ENCODE measurements around the gene PPIL3.

Gene PPIL3

DNA sequence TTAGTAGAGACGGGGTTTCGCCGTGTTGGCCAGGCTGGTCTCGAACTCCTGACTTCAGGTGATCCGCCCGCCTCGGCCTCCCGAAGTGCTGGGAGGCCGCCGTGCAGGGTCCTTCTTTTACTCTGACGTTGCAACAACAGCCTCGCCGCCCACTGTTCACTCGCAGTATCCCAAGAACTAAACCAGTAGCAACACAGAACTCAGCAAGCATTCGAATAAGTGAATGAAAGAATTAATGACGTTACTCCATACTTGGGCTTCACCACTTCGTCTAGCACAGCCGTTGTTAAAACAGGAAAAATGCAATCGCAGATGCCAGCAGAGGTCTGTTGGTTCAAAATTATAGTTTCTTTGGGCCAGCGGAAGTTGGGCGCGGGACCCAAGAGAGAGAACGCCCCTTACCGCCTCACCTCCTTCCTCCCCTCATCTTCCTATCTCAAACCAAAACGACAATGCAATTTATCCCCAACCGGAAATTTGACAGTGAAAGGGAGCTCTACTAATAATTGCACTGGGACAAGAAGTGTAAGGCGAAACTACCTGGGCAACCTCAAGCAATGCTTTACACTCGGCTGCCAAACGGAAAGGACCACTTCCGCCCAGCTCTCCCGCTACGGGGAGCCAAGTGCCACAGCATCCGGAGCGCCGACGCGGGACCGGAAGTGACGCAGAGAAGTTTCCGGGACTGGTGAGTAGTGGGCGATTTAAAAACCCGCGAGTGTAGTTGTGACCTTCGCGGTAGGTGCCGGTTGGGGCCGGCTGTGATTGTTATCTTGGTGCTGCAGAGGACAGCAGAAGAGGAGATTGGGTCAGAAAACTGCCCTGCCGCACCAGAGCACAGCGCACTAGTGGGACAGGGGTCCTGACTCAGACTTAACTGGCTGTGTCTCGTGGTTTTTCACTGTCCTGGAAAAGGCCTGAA lies at the start of gene PPIL3, which contains the start of gene NIF3L1:
Gene PPIL3 (minus strand): TSS at position 374 of the 922 bp plus-strand sequence. CDS start 1,462 bp downstream, outside the sequence.
Gene NIF3L1 (plus strand): TSS at position 668 of the 922 bp plus-strand sequence. CDS start 2,573 bp downstream, outside the sequence.
- TF ChIP-seq, protein P1, sequence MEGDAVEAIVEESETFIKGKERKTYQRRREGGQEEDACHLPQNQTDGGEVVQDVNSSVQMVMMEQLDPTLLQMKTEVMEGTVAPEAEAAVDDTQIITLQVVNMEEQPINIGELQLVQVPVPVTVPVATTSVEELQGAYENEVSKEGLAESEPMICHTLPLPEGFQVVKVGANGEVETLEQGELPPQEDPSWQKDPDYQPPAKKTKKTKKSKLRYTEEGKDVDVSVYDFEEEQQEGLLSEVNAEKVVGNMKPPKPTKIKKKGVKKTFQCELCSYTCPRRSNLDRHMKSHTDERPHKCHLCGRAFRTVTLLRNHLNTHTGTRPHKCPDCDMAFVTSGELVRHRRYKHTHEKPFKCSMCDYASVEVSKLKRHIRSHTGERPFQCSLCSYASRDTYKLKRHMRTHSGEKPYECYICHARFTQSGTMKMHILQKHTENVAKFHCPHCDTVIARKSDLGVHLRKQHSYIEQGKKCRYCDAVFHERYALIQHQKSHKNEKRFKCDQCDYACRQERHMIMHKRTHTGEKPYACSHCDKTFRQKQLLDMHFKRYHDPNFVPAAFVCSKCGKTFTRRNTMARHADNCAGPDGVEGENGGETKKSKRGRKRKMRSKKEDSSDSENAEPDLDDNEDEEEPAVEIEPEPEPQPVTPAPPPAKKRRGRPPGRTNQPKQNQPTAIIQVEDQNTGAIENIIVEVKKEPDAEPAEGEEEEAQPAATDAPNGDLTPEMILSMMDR (IDR thresholded peaks at IDR 0.05; ENCODE audit: unreplicated experiment in 3 of 3), result peak in 1 of 3 experiments; percentile 5
- Mint-ChIP-seq H3K9me3 (no peaks in the 10 kb centered on the region), H3K4me1 (peaks cover 42% of the 10 kb centered on the region), H3K4me3 (peak within 1 kb of the TSS; percentile 90 to 99 (median 93)), H3K27ac (peak within 1 kb of the TSS; percentile 98 to 99 (median 98)), H3K27me3 (ENCODE audit: low read depth) (no peaks in the 10 kb centered on the region), H3K36me3 (ENCODE audit: low read depth) (peaks cover 18% of the 10 kb centered on the region)

DNA sequence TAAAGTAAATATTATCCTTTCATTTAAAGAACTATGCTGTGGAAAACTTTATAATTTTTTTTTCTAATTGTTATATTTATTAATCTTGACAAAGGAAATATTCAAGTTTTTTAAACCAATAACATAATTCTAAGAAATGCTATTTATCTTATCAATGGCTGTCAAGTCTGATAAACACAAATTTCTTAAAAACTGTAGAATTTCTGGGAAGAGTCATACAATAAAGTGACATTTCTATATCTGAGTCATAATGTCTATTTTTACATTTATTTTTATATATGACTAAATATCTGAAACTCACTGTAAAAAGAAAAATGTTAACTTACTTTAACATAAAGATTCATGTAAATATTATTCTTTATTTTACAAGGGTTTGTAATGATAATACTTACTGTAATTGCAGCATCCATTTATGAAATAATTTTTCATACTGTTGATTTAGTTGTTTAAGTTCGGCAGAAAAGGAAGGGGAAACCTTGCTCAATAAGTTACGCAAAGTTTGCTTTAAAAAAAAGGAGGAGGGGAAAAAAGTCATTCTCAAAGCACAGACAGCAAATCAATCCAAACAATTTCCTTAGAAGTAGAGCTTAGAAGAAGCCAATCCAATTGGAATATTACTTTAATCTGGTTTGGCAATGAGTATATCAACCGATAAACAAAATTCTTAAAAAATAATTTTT lies 42.2 kb upstream of the PPIL3 start:
- no peaks in the 10 kb centered on the region for H3K27me3 Mint-ChIP-seq (ENCODE audit: low read depth)
- peaks cover 39% of the 10 kb centered on the region for H3K36me3 Mint-ChIP-seq (ENCODE audit: low read depth)
- no peaks in the 10 kb centered on the region for H3K4me1 Mint-ChIP-seq
- TF ChIP-seq, protein P1 (IDR thresholded peaks at IDR 0.05; ENCODE audit: unreplicated experiment in 3 of 3), result no peak
- H3K27ac Mint-ChIP-seq, result no peak overlapping the region
- H3K9me3 Mint-ChIP-seq, result no peaks in the 10 kb centered on the region
- H3K4me3 Mint-ChIP-seq, result no peak overlapping the region

DNA sequence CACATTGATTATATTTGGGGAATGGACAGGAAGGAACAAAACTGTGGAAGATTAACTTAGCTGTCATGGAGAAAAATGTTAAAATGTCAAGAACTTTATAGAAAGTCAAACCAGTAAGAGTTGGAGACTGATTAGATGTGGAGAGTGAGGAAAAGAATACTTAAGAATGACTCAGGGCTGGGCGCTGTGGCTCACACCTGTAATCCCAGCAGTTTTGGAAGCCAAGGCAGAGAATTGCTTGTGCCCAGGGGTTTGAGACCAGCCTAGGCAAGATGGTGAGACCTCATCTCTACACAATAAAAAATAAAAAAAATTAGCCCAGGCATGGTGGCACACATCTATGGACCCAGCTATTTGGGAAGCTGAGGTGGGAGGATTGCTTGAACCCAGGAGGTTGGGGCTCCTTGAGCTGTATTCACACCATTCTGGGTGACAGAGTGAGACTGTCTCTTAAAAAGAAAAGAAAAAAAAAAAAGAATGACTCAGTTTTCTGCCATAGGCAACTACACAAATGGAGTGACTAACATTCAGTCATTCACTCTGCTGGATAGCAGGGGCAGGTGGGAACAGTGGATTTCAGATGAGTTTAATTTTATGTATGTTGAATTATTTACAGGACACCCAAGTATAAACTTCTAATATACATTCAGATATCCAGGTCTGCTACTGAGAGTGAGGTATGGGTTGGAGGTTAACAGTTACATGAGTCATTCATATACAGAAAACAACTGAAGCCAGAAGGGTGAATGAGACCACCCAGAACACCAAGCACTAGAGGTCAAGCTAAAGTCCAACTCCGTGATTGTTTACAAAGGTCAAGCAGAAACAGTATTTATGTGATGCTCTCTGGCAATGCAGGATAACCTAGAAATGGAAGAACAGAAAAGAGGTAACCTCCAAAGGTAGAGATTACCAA lies 40.7 kb upstream of the PPIL3 start:
- Mint-ChIP-seq H3K27ac (no peak overlapping the region), H3K4me3 (no peak overlapping the region), H3K36me3 (ENCODE audit: low read depth) (peaks cover 37% of the 10 kb centered on the region)

GRCh38 chr2:200922439-200922838 lies 33.6 kb upstream of the PPIL3 start:
- no peak overlapping the region for H3K27ac Mint-ChIP-seq
- peaks cover 51% of the 10 kb centered on the region for H3K36me3 Mint-ChIP-seq (ENCODE audit: low read depth)
- no peaks in the 10 kb centered on the region for H3K4me1 Mint-ChIP-seq
- no peak overlapping the region for H3K4me3 Mint-ChIP-seq
- H3K27me3 Mint-ChIP-seq (ENCODE audit: low read depth), result no peaks in the 10 kb centered on the region
- no peaks in the 10 kb centered on the region for H3K9me3 Mint-ChIP-seq
- TF ChIP-seq, protein P1 (IDR thresholded peaks at IDR 0.05; ENCODE audit: unreplicated experiment in 3 of 3), result no peak

More for the DNA sequence above, 40.7 kb upstream of the PPIL3 start:
- no peaks in the 10 kb centered on the region for H3K27me3 Mint-ChIP-seq (ENCODE audit: low read depth)
- H3K4me1 Mint-ChIP-seq, result no peaks in the 10 kb centered on the region
- H3K9me3 Mint-ChIP-seq, result no peaks in the 10 kb centered on the region
- TF ChIP-seq, protein P1 (IDR thresholded peaks at IDR 0.05; ENCODE audit: unreplicated experiment in 3 of 3), result no peak

GRCh38 chr2:200913654-200914053 lies 24.8 kb upstream of the PPIL3 start:
- Mint-ChIP-seq H3K27me3 (ENCODE audit: low read depth) (no peaks in the 10 kb centered on the region), H3K4me3 (no peak overlapping the region), H3K27ac (no peak overlapping the region), H3K9me3 (no peaks in the 10 kb centered on the region), H3K4me1 (no peaks in the 10 kb centered on the region), H3K36me3 (ENCODE audit: low read depth) (peaks cover 46% of the 10 kb centered on the region)
- TF ChIP-seq, protein P1 (IDR thresholded peaks at IDR 0.05; ENCODE audit: unreplicated experiment in 3 of 3), result no peak

Measured in nephron (organoid).